Gastroesophageal sphincter (tissue), 3 donors: ENCODE data around the gene SAMD4A.

Experiments used
- CTCF ChIP-seq, 4 experiments: fragments of 200-600 bp in 2 of 4; fragments of 450-650 bp in 2 of 4; sonication (generic) in 1 of 4; IDR thresholded peaks; one replicate each; pipeline ENCODE4 v1.5.1; 2017 to 2019; ENCODE audit warnings: antibody characterized with exemption in 4 of 4, mild to moderate bottlenecking in 2 of 4, moderate library complexity in 2 of 4
- POLR2A ChIP-seq, 2 donors: fragments of 450-650 bp; IDR thresholded peaks; one replicate each; pipeline ENCODE4 v1.6.1; 2017; ENCODE audit warnings: antibody characterized with exemption in 2 of 2, mild to moderate bottlenecking in 2 of 2, moderate library complexity in 1 of 2
- POLR2AphosphoS5 ChIP-seq: sonication (generic); formaldehyde crosslinking; IDR thresholded peaks from one replicate; pipeline ENCODE4 v1.6.1; 2017; ENCODE audit warnings: antibody characterized with exemption

- TF ChIP-seq CTCF (IDR thresholded peaks at IDR 0.05) (no peak), POLR2A (IDR thresholded peaks at IDR 0.05) (no peak), POLR2AphosphoS5 (no peak)
Measured at GRCh38 chr14:54528973-54529372, 38.0 kb upstream of the SAMD4A start.
